Right lung (tissue), 5 donors: ENCODE results near the gene RMND5B. TPM values are rescaled to one million over a fixed set of nuclear protein-coding genes. Genes with fewer than 3 reads are reported as not detected.

Experiments used
- DNase-seq, 2 donors: peaks; one replicate each; pipeline ENCODE4 v3.0.0-alpha.2; 2013
- polyA plus RNA-seq, 5 donors: library from polyadenylated mRNA; unstranded; fragments of 120-200 nt; gene quantifications; one replicate each; pipeline versions ENCODE4 v1.2.1 to v1.2.3, GENCODE V29; 2013; ENCODE audit warnings: inconsistent platforms in 1 of 5, low replicate concordance in 1 of 5; ENCODE audit not compliant: insufficient read length in 5 of 5, insufficient read depth in 1 of 5

The RMND5B gene
- polyA plus RNA-seq, 5 donors, result 23.9 to 33.9 (median 27.7) TPM

GRCh38 chr5:178113141-178113787 lies 17.6 kb upstream of the RMND5B start, which contains the start of gene N4BP3:
TSS of gene N4BP3 (plus strand) at chr5:178113532. CDS start at chr5:178119584, 6,052 bp downstream.
- DNase-seq, result peak in 1 of 2 donors; percentile 34

DNA sequence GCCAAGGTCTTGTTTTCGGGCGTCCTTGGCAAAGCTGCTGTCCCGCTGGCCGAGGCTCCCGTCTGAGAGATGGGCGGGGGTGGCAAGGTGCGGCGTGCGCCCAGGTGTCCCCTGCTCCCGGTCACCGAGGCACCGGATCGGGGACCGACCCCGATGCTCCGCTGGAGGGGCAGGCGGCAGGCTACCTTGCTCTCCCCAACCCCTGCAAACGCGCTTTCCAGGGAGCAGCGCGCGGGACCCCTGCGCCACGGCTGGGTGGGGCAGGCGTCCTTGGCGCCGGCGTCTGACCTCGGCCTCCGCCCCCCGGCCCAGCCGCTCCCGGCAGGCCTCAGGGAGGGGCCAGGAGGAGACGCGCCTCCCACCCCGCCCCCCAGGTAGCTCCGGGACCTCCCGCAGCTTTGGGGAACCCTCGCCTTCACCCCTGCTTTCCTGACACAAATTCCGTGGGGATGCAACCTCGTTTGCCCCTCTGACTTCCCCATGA lies 16.9 kb upstream of the RMND5B start:
- DNase-seq, result no peak

GRCh38 chr5:178114325-178115135 lies 16.3 kb upstream of the RMND5B start:
- no peak for DNase-seq

DNA sequence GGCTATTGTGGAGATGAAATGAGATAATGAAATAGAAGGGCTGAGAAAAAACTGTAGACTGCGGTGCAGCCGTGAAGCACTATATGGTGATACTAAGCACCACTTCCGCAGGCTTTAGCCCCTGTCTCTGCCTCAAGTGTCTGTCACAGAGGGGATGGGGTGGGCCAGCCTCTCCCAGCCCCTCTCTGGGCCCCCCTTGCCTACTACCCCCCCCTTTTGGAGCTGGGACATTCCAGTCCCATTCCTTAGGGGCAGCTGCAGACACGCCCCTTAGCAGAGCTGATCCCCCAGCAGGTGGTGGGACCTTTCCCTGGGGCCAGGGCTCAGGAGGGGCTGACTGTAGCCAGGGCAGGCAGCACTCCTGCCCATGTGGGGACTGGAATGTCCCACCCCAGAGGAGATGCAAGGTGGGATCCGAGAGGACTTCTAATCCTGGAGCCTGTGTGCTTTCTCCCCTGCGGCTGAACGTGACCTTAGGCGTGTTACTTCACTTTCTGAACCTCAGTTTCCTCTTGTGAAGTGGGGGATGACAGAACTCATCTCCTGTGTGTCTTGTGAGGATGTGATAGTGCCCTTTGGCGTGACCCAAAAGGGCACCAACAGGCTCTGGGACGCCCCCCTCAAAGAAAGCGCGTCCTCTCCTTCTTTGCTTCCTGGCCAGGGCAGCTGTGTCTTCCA lies 15.5 kb upstream of the RMND5B start:
- no peak for DNase-seq

DNA sequence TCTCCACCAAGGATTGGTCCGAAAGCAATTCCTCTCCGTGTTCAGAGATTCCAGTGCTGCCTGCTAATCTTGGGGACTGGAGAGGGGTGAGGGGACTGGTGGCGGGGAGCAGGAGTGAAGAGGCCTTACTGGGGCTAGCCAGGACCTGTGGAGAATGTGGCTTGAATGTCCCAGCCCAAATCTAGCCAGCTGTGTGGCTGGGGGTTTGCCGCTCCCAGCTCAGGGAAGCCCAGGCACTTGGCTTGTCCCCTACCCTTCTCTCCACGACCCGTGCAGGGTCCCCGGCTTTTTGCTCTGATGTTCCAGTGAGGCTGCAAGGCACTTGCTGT lies 15.0 kb upstream of the RMND5B start:
- DNase-seq, result no peak

DNA sequence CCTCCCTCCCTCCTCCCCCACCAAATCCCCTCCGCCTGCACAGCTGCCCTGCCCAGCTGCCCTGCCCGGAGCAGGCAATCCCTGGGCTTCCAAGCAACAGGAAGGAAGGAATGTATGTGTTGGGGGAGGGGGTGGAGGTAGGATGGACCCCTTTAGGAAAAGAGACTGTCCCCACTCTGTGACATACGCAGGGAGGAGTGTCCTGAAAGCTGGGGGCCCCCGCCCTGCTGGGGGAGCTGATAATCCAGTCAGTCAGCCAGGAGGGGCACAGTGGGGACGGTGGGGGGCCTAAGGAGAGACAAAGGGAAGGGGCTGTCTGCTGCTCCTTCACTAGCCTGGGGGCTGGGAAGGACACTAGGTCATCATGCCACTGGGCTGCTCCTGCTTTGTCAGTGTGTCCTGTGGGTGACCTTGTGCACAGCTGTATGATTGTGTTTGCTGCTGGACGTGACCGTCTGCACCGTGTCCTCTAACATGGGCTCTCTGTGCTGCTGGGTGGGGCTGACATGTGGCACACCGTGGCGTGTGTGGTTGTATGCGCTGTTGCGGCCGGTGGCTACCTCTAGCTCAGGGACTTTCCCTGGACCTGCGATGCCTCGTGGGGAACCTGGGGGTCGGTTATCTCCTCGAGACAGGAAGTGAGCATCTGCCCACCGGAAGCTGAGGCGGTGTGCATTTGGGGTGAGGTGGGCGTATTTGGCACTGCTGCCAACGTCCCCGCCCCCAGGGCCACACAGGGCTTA lies 14.5 kb upstream of the RMND5B start:
- DNase-seq, result no peak

- DNase-seq, result no peak
Observed at GRCh38 chr5:178117923-178118701, 12.7 kb upstream of the RMND5B start.

DNA sequence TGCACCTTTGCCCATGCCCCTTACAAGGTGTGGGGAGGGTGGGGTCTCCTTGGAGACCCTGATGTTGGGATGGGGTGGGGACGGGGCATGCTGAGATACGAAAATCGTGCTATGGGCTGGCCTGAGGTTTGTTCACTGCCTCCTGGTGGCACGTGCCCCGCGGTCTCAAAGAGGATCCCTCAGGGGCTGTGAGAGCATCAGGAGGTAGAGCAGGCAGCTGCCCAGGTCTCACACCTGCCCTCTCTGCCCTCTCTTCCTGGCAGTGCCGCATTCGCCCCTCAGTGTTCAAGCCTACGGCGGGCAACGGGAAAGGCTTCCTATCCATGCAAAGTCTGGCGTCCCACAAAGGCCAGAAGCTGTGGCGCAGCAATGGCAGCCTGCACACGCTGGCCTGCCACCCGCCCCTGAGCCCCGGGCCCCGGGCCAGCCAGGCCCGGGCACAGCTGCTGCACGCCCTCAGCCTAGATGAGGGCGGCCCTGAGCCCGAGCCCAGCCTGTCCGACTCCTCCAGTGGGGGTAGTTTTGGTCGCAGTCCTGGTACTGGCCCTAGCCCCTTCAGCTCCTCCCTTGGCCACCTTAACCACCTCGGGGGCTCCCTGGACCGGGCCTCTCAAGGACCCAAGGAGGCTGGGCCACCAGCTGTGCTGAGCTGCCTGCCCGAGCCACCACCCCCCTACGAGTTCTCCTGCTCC lies 10.8 kb upstream of the RMND5B start:
- DNase-seq, result no peak

- DNase-seq, result peak in 1 of 2 donors; percentile 64
Observed at GRCh38 chr5:178120607-178121357, 10.0 kb upstream of the RMND5B start.

GRCh38 chr5:178121391-178122276 lies 9.2 kb upstream of the RMND5B start:
- no peak for DNase-seq

DNA sequence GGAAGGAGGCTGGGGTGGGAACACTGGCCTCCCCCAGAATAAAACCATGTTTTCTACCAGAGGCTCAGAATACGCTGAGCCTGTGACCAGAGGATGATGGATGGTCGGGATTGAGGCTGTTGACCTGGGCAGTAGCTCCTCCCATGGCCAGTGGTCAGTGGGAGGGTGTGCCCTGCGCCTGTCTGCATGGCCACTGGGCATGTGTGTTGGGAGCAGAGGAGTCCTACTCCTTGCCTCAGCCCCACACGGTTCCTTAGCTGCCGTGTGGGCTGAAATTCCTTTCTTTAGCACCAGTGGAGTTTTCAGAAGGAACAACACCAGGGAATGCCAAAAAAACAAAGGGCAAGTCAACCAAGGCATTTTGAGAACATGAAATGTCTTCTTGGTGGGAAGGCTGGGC lies 8.5 kb upstream of the RMND5B start:
- DNase-seq, result no peak

DNA sequence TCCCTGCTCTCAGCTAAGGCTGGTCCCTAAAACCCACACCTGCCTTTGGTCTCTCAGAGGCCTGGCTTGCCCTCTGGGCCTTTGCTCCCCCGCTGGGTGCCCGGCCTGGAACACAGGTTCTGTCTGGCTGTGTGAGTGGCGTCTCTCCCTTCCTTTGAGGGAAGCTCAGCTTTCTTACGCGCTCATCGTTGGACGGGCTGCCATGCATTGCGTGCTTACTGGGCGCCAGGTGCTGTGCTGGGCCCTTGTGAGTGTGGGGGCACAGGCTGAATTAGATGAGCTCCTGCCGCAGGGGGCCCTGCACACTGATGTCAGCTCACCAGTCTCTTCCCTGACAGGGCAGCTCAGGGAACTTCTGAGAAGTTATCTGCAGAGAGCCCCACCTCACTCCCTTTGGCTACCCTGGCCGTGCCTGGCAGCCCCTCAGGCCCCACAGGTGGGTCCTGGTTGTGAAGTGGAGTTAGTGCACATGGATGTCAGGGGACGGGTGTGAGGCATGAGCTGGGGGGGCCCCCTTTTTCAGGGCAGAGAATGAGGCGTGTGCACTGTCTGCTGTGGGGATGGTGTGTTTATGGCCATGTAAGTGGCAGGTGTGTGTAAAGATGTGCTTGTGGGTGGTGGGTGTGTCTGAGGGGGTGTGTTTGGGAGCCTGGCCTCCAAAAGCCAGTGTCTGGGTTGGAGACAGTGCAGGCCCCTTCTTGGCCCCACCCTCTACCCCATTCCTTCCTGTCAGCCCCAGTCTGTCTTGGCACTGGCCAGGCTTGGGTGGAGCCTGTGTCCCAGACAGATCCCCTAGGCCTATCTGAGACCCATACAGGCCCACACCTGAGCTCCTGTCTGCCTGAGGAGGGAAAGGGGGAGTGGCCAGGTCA lies 7.5 kb upstream of the RMND5B start:
- DNase-seq, result no peak

- DNase-seq, result peak in 1 of 2 donors; percentile 36
Observed at GRCh38 chr5:178123966-178124925, 6.6 kb upstream of the RMND5B start.

DNA sequence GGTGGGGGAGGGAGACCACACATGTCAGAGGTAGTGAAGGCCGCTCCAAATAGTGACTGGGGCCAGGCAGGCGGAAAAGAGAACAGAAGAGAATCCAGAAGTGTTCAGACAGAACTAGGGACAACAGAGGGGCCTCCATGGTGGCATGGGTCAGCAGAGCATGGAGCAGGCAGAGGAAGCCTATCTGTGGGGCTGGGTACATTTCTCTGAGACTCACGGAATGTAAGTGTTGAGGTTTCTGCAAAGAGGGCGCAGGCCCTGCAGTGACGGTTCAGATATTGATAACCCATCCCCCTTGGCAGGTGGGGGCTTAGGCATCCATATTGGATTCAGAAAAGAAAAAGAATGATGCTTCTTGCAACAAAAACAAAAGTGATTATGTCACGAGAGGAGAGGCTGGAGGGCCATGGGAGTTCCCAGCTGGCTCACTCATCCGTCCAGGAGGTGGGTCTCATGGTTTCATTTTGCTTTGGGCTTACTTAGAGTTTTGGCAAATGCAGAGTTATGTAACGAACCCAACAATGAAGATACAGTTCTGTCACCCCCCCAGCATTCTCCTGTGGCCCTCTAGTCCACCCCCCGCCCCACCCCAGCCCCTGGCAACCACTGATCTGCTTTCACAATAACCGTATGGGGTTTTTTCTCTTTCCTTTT lies 5.4 kb upstream of the RMND5B start:
- no peak for DNase-seq

DNA sequence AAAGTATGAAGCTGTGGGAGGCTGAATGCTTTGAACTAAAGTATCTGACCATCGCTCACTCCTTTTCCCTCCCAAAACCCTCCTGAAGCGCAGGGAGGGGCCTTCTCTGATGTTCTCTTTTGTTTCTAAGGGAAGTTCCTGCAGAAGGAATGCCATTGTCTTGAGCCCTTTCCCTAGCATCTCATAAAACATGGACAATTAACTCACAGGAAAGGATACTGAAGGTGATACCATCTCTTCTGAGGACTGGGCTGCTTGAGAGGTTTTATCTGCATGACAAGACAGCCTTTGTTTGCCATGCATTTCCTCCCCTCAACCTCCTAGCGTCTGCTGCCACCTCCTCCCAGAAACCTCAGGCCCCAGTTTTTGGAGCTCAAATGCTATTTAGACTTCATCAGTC lies 4.3 kb upstream of the RMND5B start:
- DNase-seq, result no peak
